WTC11 (cell line): Measurements from ENCODE around the gene HPCAL1. TPM values are rescaled to one million over a fixed set of nuclear protein-coding genes. Genes with fewer than 3 reads are reported as not detected.

Experiments
- ETV6 ChIP-seq: sonication (generic); formaldehyde crosslinking; IDR thresholded peaks from 2 replicates; pipeline ENCODE4 v1.8.1; 2022; ENCODE audit warnings: mild to moderate bottlenecking, missing genetic modification reagents
- JAZF1 ChIP-seq: fragments of 250-450 bp; sonication (Bioruptor Pico); IDR thresholded peaks from 2 replicates; pipeline ENCODE4 v1.9.0; 2021; ENCODE audit warnings: moderate library complexity, mild to moderate bottlenecking, inconsistent platforms
- JUN ChIP-seq: sonication (generic); formaldehyde crosslinking; IDR thresholded peaks from 2 replicates; pipeline ENCODE4 v1.8.0; 2023; ENCODE audit warnings: mild to moderate bottlenecking, missing genetic modification reagents
- KAT7 ChIP-seq: sonication (generic); formaldehyde crosslinking; IDR thresholded peaks from 2 replicates; pipeline ENCODE4 v1.8.1; 2023; ENCODE audit warnings: missing genetic modification reagents, mild to moderate bottlenecking, borderline replicate concordance
- NFATC4 ChIP-seq: fragments of 250-450 bp; sonication (Bioruptor Pico); IDR thresholded peaks from 2 replicates; pipeline ENCODE4 v1.9.0; 2021; ENCODE audit warnings: mild to moderate bottlenecking
- NFYB ChIP-seq: sonication (generic); formaldehyde crosslinking; conservative IDR thresholded peaks from 2 replicates; pipeline ENCODE4 v1.8.0; 2022; ENCODE audit warnings: low read depth, missing genetic modification reagents
- NR2C2 ChIP-seq: sonication (generic); formaldehyde crosslinking; IDR thresholded peaks from 2 replicates; pipeline ENCODE4 v1.8.0; 2022; ENCODE audit warnings: mild to moderate bottlenecking, missing genetic modification reagents
- ZNF219 ChIP-seq: sonication (generic); formaldehyde crosslinking; IDR thresholded peaks from 2 replicates; pipeline ENCODE4 v1.8.0; 2023; ENCODE audit warnings: missing genetic modification reagents, mild to moderate bottlenecking, borderline replicate concordance
- ZNF396 ChIP-seq: fragments of 250-450 bp; sonication (Bioruptor Pico); IDR thresholded peaks from 2 replicates; pipeline ENCODE4 v1.8.0; 2021; ENCODE audit warnings: mild to moderate bottlenecking, moderate library complexity, borderline replicate concordance
- total RNA-seq: library from RNA; stranded (reverse); gene quantifications from 3 replicates; pipeline ENCODE4 v1.2.3, GENCODE V29; 2021
- TF ChIP-seq, protein P1 (sequence below): sonication (generic); formaldehyde crosslinking; IDR thresholded peaks from 2 replicates; pipeline ENCODE4 v1.8.1; 2022; ENCODE audit warnings: mild to moderate bottlenecking, missing genetic modification reagents, moderate library complexity, borderline replicate concordance
- TF ChIP-seq, protein P2 (sequence below): sonication (generic); formaldehyde crosslinking; IDR thresholded peaks from 2 replicates; pipeline ENCODE4 v1.8.0; 2022; ENCODE audit warnings: mild to moderate bottlenecking, missing genetic modification reagents
- TF ChIP-seq, protein P3 (sequence below): fragments of 250-450 bp; sonication (Bioruptor Pico); IDR thresholded peaks from 2 replicates; pipeline ENCODE4 v1.8.0; 2021; ENCODE audit warnings: mild to moderate bottlenecking
- TF ChIP-seq, protein P4 (sequence below): sonication (generic); formaldehyde crosslinking; IDR thresholded peaks from 2 replicates; pipeline ENCODE4 v1.8.0; 2023; ENCODE audit warnings: missing genetic modification reagents
- TF ChIP-seq, protein P5 (sequence below): sonication (generic); formaldehyde crosslinking; IDR thresholded peaks from 2 replicates; pipeline ENCODE4 v1.8.1; 2023; ENCODE audit warnings: mild to moderate bottlenecking, missing genetic modification reagents, moderate library complexity
- TF ChIP-seq, protein P6 (sequence below): fragments of 250-450 bp; sonication (Bioruptor Pico); IDR thresholded peaks from 2 replicates; pipeline ENCODE4 v1.9.0; 2021; ENCODE audit warnings: mild to moderate bottlenecking, borderline replicate concordance
- TF ChIP-seq, protein P7 (sequence below): sonication (generic); formaldehyde crosslinking; conservative IDR thresholded peaks from 2 replicates; pipeline ENCODE4 v1.8.1; 2023; ENCODE audit warnings: mild to moderate bottlenecking, low read depth, missing genetic modification reagents, moderate library complexity
- TF ChIP-seq, protein P8 (sequence below): sonication (generic); formaldehyde crosslinking; IDR thresholded peaks from 2 replicates; pipeline ENCODE4 v1.8.0; 2023; ENCODE audit warnings: mild to moderate bottlenecking, missing genetic modification reagents
- TF ChIP-seq, protein P9 (sequence below): sonication (generic); formaldehyde crosslinking; IDR thresholded peaks from 2 replicates; pipeline ENCODE4 v1.8.0; 2022; ENCODE audit warnings: mild to moderate bottlenecking, missing genetic modification reagents
- TF ChIP-seq, protein P10 (sequence below): sonication (generic); formaldehyde crosslinking; IDR thresholded peaks from 2 replicates; pipeline ENCODE4 v1.8.1; 2023; ENCODE audit warnings: mild to moderate bottlenecking, moderate library complexity, missing genetic modification reagents

HPCAL1 gene
- total RNA-seq, 1 experiment from 2014 or later: 11.8 TPM

DNA sequence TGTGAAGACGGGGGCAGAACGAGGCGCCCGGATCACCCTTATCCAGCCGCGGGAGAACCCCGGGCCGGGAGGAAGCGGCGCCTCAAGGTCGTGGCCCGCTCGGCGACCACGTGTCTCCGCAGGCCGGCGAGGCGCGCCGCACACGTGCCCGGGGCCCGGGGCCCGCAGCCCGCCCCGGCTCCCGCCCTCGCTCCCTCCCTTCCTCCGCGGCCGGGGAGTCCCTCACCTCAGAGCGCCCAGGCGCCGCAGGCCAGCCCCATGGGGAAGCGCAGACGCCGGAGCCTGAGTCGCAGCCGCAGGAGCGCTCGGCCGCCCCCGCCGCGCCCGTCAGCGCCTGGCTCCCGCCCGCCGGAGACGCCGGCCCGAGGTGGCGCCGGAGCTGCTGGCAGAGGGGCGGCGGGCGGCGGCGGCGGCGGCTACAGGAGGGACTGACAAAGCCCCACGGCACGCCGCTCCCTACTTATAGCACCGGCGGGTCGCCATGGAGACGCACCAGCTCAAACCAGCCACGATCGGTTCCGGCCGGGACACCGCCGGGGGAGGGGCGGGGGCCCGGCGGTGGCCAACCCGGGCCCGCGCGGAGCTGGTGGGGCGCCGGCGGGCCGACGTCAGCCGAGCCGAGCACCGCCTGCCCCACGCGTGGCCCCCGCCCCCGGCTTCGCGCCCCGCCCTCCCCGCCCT lies 145.3 kb downstream of the HPCAL1 start, which contains the start of gene ODC1 (continued):
- TF ChIP-seq NR2C2 (peak; percentile 81), JAZF1 (CRISPR knock-in tag) (no peak), ZNF219 (CRISPR knock-in tag) (peak; percentile 98), KAT7 (peak; percentile 94), ETV6 (CRISPR knock-in tag) (peak; percentile 99), ZNF396 (CRISPR knock-in tag) (no peak), NFYB (CRISPR knock-in tag) (peak; percentile 68), NFATC4 (CRISPR knock-in tag) (no peak), JUN (CRISPR knock-in tag) (peak; percentile 98)
- TF ChIP-seq, protein P1, sequence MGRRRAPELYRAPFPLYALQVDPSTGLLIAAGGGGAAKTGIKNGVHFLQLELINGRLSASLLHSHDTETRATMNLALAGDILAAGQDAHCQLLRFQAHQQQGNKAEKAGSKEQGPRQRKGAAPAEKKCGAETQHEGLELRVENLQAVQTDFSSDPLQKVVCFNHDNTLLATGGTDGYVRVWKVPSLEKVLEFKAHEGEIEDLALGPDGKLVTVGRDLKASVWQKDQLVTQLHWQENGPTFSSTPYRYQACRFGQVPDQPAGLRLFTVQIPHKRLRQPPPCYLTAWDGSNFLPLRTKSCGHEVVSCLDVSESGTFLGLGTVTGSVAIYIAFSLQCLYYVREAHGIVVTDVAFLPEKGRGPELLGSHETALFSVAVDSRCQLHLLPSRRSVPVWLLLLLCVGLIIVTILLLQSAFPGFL: peak; percentile 87; the same call in 1 of the 2 replicates
- TF ChIP-seq, protein P2, sequence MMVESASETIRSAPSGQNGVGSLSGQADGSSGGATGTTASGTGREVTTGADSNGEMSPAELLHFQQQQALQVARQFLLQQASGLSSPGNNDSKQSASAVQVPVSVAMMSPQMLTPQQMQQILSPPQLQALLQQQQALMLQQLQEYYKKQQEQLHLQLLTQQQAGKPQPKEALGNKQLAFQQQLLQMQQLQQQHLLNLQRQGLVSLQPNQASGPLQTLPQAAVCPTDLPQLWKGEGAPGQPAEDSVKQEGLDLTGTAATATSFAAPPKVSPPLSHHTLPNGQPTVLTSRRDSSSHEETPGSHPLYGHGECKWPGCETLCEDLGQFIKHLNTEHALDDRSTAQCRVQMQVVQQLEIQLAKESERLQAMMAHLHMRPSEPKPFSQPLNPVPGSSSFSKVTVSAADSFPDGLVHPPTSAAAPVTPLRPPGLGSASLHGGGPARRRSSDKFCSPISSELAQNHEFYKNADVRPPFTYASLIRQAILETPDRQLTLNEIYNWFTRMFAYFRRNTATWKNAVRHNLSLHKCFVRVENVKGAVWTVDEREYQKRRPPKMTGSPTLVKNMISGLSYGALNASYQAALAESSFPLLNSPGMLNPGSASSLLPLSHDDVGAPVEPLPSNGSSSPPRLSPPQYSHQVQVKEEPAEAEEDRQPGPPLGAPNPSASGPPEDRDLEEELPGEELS (CRISPR knock-in tag): peak; percentile 99
- TF ChIP-seq, protein P3, sequence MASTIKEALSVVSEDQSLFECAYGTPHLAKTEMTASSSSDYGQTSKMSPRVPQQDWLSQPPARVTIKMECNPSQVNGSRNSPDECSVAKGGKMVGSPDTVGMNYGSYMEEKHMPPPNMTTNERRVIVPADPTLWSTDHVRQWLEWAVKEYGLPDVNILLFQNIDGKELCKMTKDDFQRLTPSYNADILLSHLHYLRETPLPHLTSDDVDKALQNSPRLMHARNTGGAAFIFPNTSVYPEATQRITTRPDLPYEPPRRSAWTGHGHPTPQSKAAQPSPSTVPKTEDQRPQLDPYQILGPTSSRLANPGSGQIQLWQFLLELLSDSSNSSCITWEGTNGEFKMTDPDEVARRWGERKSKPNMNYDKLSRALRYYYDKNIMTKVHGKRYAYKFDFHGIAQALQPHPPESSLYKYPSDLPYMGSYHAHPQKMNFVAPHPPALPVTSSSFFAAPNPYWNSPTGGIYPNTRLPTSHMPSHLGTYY (CRISPR knock-in tag): no peak
- TF ChIP-seq, protein P4, sequence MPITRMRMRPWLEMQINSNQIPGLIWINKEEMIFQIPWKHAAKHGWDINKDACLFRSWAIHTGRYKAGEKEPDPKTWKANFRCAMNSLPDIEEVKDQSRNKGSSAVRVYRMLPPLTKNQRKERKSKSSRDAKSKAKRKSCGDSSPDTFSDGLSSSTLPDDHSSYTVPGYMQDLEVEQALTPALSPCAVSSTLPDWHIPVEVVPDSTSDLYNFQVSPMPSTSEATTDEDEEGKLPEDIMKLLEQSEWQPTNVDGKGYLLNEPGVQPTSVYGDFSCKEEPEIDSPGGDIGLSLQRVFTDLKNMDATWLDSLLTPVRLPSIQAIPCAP (CRISPR knock-in tag): peak; percentile 98
- TF ChIP-seq, protein P5, sequence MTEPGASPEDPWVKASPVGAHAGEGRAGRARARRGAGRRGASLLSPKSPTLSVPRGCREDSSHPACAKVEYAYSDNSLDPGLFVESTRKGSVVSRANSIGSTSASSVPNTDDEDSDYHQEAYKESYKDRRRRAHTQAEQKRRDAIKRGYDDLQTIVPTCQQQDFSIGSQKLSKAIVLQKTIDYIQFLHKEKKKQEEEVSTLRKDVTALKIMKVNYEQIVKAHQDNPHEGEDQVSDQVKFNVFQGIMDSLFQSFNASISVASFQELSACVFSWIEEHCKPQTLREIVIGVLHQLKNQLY: no peak
- TF ChIP-seq, protein P6, sequence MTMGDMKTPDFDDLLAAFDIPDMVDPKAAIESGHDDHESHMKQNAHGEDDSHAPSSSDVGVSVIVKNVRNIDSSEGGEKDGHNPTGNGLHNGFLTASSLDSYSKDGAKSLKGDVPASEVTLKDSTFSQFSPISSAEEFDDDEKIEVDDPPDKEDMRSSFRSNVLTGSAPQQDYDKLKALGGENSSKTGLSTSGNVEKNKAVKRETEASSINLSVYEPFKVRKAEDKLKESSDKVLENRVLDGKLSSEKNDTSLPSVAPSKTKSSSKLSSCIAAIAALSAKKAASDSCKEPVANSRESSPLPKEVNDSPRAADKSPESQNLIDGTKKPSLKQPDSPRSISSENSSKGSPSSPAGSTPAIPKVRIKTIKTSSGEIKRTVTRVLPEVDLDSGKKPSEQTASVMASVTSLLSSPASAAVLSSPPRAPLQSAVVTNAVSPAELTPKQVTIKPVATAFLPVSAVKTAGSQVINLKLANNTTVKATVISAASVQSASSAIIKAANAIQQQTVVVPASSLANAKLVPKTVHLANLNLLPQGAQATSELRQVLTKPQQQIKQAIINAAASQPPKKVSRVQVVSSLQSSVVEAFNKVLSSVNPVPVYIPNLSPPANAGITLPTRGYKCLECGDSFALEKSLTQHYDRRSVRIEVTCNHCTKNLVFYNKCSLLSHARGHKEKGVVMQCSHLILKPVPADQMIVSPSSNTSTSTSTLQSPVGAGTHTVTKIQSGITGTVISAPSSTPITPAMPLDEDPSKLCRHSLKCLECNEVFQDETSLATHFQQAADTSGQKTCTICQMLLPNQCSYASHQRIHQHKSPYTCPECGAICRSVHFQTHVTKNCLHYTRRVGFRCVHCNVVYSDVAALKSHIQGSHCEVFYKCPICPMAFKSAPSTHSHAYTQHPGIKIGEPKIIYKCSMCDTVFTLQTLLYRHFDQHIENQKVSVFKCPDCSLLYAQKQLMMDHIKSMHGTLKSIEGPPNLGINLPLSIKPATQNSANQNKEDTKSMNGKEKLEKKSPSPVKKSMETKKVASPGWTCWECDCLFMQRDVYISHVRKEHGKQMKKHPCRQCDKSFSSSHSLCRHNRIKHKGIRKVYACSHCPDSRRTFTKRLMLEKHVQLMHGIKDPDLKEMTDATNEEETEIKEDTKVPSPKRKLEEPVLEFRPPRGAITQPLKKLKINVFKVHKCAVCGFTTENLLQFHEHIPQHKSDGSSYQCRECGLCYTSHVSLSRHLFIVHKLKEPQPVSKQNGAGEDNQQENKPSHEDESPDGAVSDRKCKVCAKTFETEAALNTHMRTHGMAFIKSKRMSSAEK (CRISPR knock-in tag): no peak
- TF ChIP-seq, protein P7, sequence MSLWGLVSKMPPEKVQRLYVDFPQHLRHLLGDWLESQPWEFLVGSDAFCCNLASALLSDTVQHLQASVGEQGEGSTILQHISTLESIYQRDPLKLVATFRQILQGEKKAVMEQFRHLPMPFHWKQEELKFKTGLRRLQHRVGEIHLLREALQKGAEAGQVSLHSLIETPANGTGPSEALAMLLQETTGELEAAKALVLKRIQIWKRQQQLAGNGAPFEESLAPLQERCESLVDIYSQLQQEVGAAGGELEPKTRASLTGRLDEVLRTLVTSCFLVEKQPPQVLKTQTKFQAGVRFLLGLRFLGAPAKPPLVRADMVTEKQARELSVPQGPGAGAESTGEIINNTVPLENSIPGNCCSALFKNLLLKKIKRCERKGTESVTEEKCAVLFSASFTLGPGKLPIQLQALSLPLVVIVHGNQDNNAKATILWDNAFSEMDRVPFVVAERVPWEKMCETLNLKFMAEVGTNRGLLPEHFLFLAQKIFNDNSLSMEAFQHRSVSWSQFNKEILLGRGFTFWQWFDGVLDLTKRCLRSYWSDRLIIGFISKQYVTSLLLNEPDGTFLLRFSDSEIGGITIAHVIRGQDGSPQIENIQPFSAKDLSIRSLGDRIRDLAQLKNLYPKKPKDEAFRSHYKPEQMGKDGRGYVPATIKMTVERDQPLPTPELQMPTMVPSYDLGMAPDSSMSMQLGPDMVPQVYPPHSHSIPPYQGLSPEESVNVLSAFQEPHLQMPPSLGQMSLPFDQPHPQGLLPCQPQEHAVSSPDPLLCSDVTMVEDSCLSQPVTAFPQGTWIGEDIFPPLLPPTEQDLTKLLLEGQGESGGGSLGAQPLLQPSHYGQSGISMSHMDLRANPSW (CRISPR knock-in tag): no peak
- TF ChIP-seq, protein P8, sequence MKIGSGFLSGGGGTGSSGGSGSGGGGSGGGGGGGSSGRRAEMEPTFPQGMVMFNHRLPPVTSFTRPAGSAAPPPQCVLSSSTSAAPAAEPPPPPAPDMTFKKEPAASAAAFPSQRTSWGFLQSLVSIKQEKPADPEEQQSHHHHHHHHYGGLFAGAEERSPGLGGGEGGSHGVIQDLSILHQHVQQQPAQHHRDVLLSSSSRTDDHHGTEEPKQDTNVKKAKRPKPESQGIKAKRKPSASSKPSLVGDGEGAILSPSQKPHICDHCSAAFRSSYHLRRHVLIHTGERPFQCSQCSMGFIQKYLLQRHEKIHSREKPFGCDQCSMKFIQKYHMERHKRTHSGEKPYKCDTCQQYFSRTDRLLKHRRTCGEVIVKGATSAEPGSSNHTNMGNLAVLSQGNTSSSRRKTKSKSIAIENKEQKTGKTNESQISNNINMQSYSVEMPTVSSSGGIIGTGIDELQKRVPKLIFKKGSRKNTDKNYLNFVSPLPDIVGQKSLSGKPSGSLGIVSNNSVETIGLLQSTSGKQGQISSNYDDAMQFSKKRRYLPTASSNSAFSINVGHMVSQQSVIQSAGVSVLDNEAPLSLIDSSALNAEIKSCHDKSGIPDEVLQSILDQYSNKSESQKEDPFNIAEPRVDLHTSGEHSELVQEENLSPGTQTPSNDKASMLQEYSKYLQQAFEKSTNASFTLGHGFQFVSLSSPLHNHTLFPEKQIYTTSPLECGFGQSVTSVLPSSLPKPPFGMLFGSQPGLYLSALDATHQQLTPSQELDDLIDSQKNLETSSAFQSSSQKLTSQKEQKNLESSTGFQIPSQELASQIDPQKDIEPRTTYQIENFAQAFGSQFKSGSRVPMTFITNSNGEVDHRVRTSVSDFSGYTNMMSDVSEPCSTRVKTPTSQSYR (CRISPR knock-in tag): 0 out of 2 replicates have a peak, but pooled peaks have one; percentile 29
- TF ChIP-seq, protein P9, sequence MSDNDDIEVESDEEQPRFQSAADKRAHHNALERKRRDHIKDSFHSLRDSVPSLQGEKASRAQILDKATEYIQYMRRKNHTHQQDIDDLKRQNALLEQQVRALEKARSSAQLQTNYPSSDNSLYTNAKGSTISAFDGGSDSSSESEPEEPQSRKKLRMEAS (CRISPR knock-in tag): peak; percentile 94
- TF ChIP-seq, protein P10, sequence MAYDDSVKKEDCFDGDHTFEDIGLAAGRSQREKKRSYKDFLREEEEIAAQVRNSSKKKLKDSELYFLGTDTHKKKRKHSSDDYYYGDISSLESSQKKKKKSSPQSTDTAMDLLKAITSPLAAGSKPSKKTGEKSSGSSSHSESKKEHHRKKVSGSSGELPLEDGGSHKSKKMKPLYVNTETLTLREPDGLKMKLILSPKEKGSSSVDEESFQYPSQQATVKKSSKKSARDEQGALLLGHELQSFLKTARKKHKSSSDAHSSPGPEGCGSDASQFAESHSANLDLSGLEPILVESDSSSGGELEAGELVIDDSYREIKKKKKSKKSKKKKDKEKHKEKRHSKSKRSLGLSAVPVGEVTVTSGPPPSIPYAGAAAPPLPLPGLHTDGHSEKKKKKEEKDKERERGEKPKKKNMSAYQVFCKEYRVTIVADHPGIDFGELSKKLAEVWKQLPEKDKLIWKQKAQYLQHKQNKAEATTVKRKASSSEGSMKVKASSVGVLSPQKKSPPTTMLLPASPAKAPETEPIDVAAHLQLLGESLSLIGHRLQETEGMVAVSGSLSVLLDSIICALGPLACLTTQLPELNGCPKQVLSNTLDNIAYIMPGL (CRISPR knock-in tag): peak; percentile 83; the same call in 1 of the 2 replicates
